K562 (cell line): ENCODE measurements around the gene LST1. TPM values are rescaled to one million over a fixed set of nuclear protein-coding genes. Genes with fewer than 3 reads are reported as not detected.

Source experiments
- ERF ChIP-seq: fragments of 450-650 bp; formaldehyde crosslinking; IDR thresholded peaks from 2 replicates; pipeline ENCODE4 v1.4.0; 2020; ENCODE audit warnings: mild to moderate bottlenecking, mixed read lengths
- HDAC3 ChIP-seq: fragments of 450-650 bp; IDR thresholded peaks from 2 replicates; pipeline ENCODE4 v1.6.1; 2018; ENCODE audit warnings: borderline replicate concordance, mild to moderate bottlenecking, moderate library complexity; ENCODE audit not compliant: partially characterized antibody
- KDM4B ChIP-seq, 2 experiments: fragments of 450-650 bp in 1 of 2; sonication (generic) in 1 of 2; IDR thresholded peaks; 2 replicates each; pipeline ENCODE4 v1.6.1; 2016 to 2017; ENCODE audit warnings: borderline replicate concordance in 2 of 2, antibody characterized with exemption in 1 of 2, low read depth in 1 of 2, mild to moderate bottlenecking in 1 of 2
- NR4A1 ChIP-seq, 2 experiments: fragments of 250-450 bp in 1 of 2; fragments of 450-650 bp in 1 of 2; sonication (Bioruptor Pico) in 1 of 2; IDR thresholded peaks; 2 replicates each; pipeline versions ENCODE4 v1.4.0 to v1.6.1; 2016 to 2020; ENCODE audit warnings: mild to moderate bottlenecking in 2 of 2, missing compliant biosample characterization in 1 of 2, missing genetic modification characterization in 1 of 2, moderate library complexity in 1 of 2
- RAD21 ChIP-seq, 2 experiments: fragments of 250-450 bp in 1 of 2; fragments of 450-650 bp in 1 of 2; sonication (Bioruptor Pico) in 1 of 2; formaldehyde crosslinking in 1 of 2; IDR thresholded peaks in 1 of 2; conservative IDR thresholded peaks in 1 of 2; 2 replicates each; pipeline versions ENCODE4 v1.4.0 to v1.8.0; 2020 to 2022; ENCODE audit warnings: mild to moderate bottlenecking in 2 of 2, moderate library complexity in 1 of 2
- TEAD1 ChIP-seq, 2 experiments: fragments of 450-650 bp in 1 of 2; sonication (generic) in 1 of 2; formaldehyde crosslinking; IDR thresholded peaks; 2 replicates each; pipeline versions ENCODE4 v1.4.0 to v1.8.0; 2020 to 2022; ENCODE audit warnings: mild to moderate bottlenecking in 2 of 2, missing genetic modification reagents in 1 of 2
- ZBTB40 ChIP-seq, 2 experiments: fragments of 450-650 bp in 1 of 2; sonication (generic) in 1 of 2; formaldehyde crosslinking in 1 of 2; IDR thresholded peaks; 2 replicates each; pipeline versions ENCODE4 v1.7.1 to v1.9.0; 2016 to 2022; ENCODE audit warnings: inconsistent platforms in 1 of 2, mild to moderate bottlenecking in 1 of 2, missing genetic modification reagents in 1 of 2
- ZNF175 ChIP-seq: fragments of 200-800 bp; sonication (Bioruptor generic); IDR thresholded peaks from 2 replicates; pipeline ENCODE4 v1.6.1; 2016; ENCODE audit warnings: low read depth, mild to moderate bottlenecking, missing genetic modification characterization, missing compliant biosample characterization
- ZNF695 ChIP-seq: fragments of 450-650 bp; formaldehyde crosslinking; IDR thresholded peaks from 2 replicates; pipeline ENCODE4 v1.4.0; 2020; ENCODE audit warnings: mild to moderate bottlenecking, moderate library complexity
- polyA plus RNA-seq, 8 experiments: library from polyadenylated mRNA; depleted of rRNA in 4 of 8; stranded (reverse) in 5 of 8; unstranded in 3 of 8; fragments of >200 nt; fragmentation: Nextera tagmentation in 2 of 8; fragmentation: Illumina TruSeq in 1 of 8; extraction: Ambion mirVana in 2 of 8; extraction: Trizol in 1 of 8; gene quantifications; 2 replicates each; pipeline versions ENCODE4 v1.2.1 to v1.2.3, GENCODE V29; 2011 to 2014; ENCODE audit warnings: inconsistent platforms in 1 of 8, missing spikeins in 1 of 8
- total RNA-seq, 7 experiments: library from RNA; depleted of rRNA in 6 of 7; stranded (reverse); fragments of >200 nt in 6 of 7; fragmentation: Illumina TruSeq in 2 of 7; extraction: Trizol in 2 of 7; gene quantifications; 2 replicates each; pipeline versions ENCODE4 v1.2.1 to v1.2.3, GENCODE V29; 2011 to 2021; ENCODE audit warnings: low replicate concordance in 1 of 7
- TF ChIP-seq, protein P1 (sequence below): IDR thresholded peaks from 3 replicates; pipeline ENCODE4 v1.6.1; 2011; ENCODE audit warnings: borderline replicate concordance, mild to moderate bottlenecking, moderate library complexity; ENCODE audit not compliant: insufficient read length; ENCODE audit errors: extremely low read depth

LST1 gene
- total and polyA plus RNA-seq, 9 of the 15 experiments (the other 6 are each of a cell fraction or from before 2014, with no cell fraction given), result 0.82 to 7.8 (median 1.7) TPM

GRCh38 chr6:31559958-31560696 is 25.9 kb upstream of the LST1 start (continued):
- TF ChIP-seq, protein P1, sequence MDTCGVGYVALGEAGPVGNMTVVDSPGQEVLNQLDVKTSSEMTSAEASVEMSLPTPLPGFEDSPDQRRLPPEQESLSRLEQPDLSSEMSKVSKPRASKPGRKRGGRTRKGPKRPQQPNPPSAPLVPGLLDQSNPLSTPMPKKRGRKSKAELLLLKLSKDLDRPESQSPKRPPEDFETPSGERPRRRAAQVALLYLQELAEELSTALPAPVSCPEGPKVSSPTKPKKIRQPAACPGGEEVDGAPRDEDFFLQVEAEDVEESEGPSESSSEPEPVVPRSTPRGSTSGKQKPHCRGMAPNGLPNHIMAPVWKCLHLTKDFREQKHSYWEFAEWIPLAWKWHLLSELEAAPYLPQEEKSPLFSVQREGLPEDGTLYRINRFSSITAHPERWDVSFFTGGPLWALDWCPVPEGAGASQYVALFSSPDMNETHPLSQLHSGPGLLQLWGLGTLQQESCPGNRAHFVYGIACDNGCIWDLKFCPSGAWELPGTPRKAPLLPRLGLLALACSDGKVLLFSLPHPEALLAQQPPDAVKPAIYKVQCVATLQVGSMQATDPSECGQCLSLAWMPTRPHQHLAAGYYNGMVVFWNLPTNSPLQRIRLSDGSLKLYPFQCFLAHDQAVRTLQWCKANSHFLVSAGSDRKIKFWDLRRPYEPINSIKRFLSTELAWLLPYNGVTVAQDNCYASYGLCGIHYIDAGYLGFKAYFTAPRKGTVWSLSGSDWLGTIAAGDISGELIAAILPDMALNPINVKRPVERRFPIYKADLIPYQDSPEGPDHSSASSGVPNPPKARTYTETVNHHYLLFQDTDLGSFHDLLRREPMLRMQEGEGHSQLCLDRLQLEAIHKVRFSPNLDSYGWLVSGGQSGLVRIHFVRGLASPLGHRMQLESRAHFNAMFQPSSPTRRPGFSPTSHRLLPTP, result no peak
- TF ChIP-seq HDAC3 (peak; percentile 62), ZNF175 (CRISPR knock-in tag) (0 out of 2 replicates have a peak, but pooled peaks have one; percentile 52), ERF (CRISPR knock-in tag) (peak; percentile 58; the same call in 1 of the 2 replicates), ZBTB40 (IDR thresholded peaks at IDR 0.05) (peak; percentile 44; the same call in 1 of the 2 replicates), ZBTB40 (CRISPR knock-in tag; IDR thresholded peaks at IDR 0.05) (no peak), NR4A1 (CRISPR knock-in tag; IDR thresholded peaks at IDR 0.05) (0 out of 2 replicates have a peak, but pooled peaks have one; percentile 30), NR4A1 (tag; IDR thresholded peaks at IDR 0.05) (no peak), TEAD1 (CRISPR knock-in tag; IDR thresholded peaks at IDR 0.05) (peak; percentile 61 to 77; a peak in 1 of 4 replicates), ZNF695 (no peak), KDM4B (IDR thresholded peaks at IDR 0.05; ENCODE audit: borderline replicate concordance in 2 of 2, low read depth in 1 of 2) (no peak), RAD21 (CRISPR knock-in tag; conservative IDR thresholded peaks at IDR 0.05 in 1 of 2, IDR thresholded peaks at IDR 0.05 in 1 of 2) (peak in 1 of 2 experiments; percentile 16; a peak in 1 of 4 replicates)
